Nephron progenitor cell (in vitro differentiated cells): ENCODE measurements around the gene NRP2.

Source experiments
- DNase-seq: peaks from one replicate; pipeline ENCODE4 v3.0.0; 2021
- H3K27ac Mint-ChIP-seq: 2 replicates; pipeline ENCODE4 v1.8.0; 2021; ENCODE audit warnings: mild to moderate bottlenecking, moderate library complexity, mixed read lengths
- H3K27me3 Mint-ChIP-seq: 2 replicates; pipeline ENCODE4 v1.8.0; 2021; ENCODE audit warnings: mild to moderate bottlenecking, low read depth, mixed read lengths; ENCODE audit not compliant: poor library complexity
- H3K36me3 Mint-ChIP-seq: 2 replicates; pipeline ENCODE4 v1.8.0; 2021; ENCODE audit warnings: low read depth, mixed read lengths
- H3K4me1 Mint-ChIP-seq: 2 replicates; pipeline ENCODE4 v1.8.0; 2021; ENCODE audit warnings: mixed read lengths
- H3K4me3 Mint-ChIP-seq: 2 replicates; pipeline ENCODE4 v1.8.0; 2021; ENCODE audit warnings: mild to moderate bottlenecking, moderate library complexity, mixed read lengths
- H3K9me3 Mint-ChIP-seq: 2 replicates; pipeline ENCODE4 v1.8.0; 2021; ENCODE audit warnings: mild to moderate bottlenecking, moderate library complexity, mixed read lengths
- CTCF ChIP-seq: fragments of 200-600 bp; sonication (generic); IDR thresholded peaks from 2 replicates; pipeline ENCODE4 v1.5.0; 2021; ENCODE audit warnings: antibody characterized with exemption

The NRP2 gene

GRCh38 chr2:205835923-205836322 is 153.6 kb downstream of the NRP2 start:
- no peak for DNase-seq
- Mint-ChIP-seq H3K36me3 (peaks cover 5% of the 10 kb centered on the region), H3K27me3 (no peaks in the 10 kb centered on the region), H3K9me3 (peaks cover 20% of the 10 kb centered on the region), H3K4me1 (peaks cover 27% of the 10 kb centered on the region), H3K27ac (no peak overlapping the region), H3K4me3 (no peak overlapping the region)
- no peak for TF ChIP-seq CTCF

GRCh38 chr2:205836477-205837221 is 154.3 kb downstream of the NRP2 start:
- DNase-seq, result no peak
- Mint-ChIP-seq H3K36me3 (peaks cover 5% of the 10 kb centered on the region), H3K9me3 (peaks cover 20% of the 10 kb centered on the region), H3K27ac (no peak overlapping the region), H3K4me3 (no peak overlapping the region), H3K4me1 (peaks cover 22% of the 10 kb centered on the region), H3K27me3 (peaks cover 2% of the 10 kb centered on the region)
- no peak for TF ChIP-seq CTCF

- H3K4me1 Mint-ChIP-seq, result peaks cover 22% of the 10 kb centered on the region
- no peak overlapping the region for H3K4me3 Mint-ChIP-seq
- H3K27ac Mint-ChIP-seq, result no peak overlapping the region
- peaks cover 5% of the 10 kb centered on the region for H3K36me3 Mint-ChIP-seq
- peaks cover 20% of the 10 kb centered on the region for H3K9me3 Mint-ChIP-seq
- H3K27me3 Mint-ChIP-seq, result peaks cover 3% of the 10 kb centered on the region
- TF ChIP-seq CTCF, result no peak
- DNase-seq, result no peak
Observed at GRCh38 chr2:205837663-205838062, 155.4 kb downstream of the NRP2 start.

GRCh38 chr2:205845446-205845845 is 163.1 kb downstream of the NRP2 start:
- TF ChIP-seq CTCF, result no peak
- H3K27ac Mint-ChIP-seq, result no peak overlapping the region
- no peaks in the 10 kb centered on the region for H3K36me3 Mint-ChIP-seq
- H3K4me3 Mint-ChIP-seq, result no peak overlapping the region
- H3K9me3 Mint-ChIP-seq, result no peaks in the 10 kb centered on the region
- H3K27me3 Mint-ChIP-seq, result peaks cover 22% of the 10 kb centered on the region
- H3K4me1 Mint-ChIP-seq, result no peaks in the 10 kb centered on the region
- no peak for DNase-seq
